M059J (cell line): Measurements from ENCODE around the gene DCBLD1. TPM values are rescaled to one million over a fixed set of nuclear protein-coding genes. Genes with fewer than 3 reads are reported as not detected.
"Not testable (repeated sequence)": the region's sequence is repeated elsewhere in the genome, so short reads cannot be mapped to it uniquely, and the experiment has no call there.

Experiments used
- DNase-seq: peaks from one replicate; pipeline ENCODE4 v3.0.0-alpha.2; 2012; ENCODE audit warnings: low read depth
- total RNA-seq: library from RNA; depleted of rRNA; stranded (reverse); fragments of >200 nt; shearing (Covaris generic); gene quantifications from 2 replicates; pipeline ENCODE4 v1.2.3, GENCODE V29; 2014

Gene DCBLD1
- total RNA-seq, 1 experiment from 2014 or later, result 51.6 TPM

DNA sequence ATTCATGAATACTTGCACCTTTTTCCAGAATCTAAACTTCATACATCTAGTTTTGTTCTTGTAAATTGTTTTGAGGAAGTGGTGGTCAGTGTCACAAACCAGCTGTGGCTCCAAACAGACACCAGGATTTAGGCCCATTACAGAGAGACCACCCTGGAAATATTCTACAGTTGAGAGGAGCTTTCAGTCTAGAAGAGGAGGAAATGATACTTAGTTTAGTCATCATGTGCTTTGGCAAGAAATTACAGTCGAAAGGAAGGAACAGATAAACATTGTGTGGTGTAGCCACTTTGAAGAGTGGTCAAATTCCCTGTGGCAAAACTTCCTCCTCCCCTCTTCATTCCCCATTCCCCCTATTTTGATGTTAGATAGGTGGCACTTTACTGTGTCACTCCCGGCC is 15.7 kb downstream of the DCBLD1 start:
- DNase-seq, result peak; percentile 84

DNA sequence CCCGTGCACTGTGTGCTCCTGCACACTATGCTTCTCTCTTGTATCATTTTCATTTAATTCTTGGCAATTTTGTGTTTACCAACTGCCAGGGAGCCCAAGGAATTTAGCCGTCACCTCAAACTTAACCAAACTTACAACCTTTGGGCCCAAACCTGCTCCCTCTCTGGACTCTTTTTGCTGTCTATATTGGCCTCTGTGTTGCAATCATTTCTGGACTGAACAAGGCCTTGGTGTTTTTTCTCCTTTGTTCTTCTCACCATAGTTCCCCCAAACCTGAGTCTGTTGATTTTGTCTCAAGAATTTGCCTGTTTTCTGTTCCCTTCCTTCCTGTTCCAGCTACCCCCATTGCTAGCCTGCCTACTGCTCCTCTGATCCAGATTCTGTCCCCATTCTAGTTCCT is 19.2 kb downstream of the DCBLD1 start:
- no peak for DNase-seq

DNA sequence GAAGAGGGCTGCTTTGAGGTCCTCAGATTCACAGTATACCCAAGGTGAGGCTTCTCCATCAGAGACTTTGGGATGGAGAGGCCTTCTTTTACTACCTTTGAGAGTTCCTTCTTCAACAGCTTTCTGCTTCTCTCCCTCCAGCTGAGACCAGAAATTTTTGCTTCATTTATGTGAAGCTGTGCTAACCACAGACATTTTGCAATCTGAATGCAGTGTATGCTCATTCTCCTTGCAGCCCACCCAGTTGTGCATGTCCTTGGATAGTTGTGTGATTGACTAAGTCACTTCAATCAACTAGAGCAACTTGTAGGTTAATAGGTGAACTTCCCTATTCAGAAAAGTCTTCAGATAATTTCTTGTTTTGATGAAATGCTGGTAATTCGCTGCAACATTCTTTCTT is 20.1 kb downstream of the DCBLD1 start:
- no peak for DNase-seq

DNA sequence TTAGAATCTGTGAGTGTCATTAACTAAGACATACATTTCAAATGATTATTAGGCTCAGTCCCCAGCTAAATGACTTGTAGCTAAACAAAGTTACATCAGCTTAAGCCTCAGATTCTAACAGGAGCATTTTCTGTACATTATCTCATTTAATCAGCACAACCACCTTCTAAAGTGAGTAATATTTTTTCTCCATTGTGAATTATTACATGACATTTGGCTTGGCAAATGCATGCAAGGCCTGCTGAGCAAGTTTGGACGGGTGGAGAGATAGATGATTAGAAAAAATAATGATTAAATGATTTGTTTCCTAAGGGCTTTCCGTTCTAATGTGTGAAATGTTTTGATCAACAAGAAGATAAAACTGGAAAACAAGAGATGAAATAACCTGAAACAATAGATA is 20.7 kb downstream of the DCBLD1 start:
- DNase-seq, result no peak

DNA sequence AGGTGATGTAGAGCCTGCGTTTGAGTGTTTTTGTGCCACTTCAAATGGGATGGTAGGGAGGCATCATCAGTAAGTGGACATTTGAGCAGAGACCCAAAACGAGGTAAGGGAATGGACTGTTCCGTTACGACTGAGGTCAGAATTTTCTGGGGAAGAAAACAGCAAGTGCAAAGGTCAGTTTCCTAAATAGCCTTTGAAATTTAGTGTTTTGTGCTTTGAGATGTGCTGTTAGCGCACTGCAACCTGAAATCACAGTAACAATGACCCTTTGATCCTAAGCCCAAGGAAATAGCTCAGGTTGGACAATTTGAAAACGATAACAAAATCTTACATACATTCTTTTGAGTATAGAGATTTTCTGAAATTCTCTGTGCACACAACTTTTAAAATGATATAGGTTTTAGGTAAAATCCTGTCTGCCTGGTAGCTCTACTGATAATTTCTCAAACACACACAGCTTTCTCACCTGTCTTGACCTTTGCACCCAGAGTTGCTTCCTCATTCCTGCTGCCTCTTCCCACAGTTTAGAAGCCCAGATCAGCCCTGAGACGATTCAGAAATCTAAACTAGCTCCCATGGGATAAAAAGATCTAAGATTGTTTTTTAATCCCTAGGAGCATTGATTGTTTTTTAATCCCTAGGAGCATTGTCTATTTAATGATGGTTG is 22.1 kb downstream of the DCBLD1 start:
- DNase-seq, result no peak

DNA sequence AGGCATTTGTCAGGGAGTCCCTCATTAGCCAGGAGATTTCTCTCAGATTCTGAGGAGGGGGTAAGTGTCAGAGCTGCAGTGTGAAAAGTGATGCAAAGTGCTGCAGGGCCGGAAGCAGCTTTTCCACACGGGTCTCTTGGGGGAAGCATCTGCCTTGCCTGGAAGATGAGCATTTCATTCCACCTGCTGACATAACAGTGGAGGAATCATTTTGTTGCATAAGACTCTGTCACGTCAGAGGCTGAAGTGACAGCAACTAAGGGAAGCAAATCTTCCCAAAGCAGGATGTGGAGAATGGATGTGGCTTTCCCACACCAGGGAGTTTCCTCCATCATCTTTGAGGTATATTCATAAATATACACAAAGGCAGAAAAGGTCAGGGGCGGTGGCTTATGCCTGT is 22.8 kb downstream of the DCBLD1 start:
- DNase-seq, result no peak

DNA sequence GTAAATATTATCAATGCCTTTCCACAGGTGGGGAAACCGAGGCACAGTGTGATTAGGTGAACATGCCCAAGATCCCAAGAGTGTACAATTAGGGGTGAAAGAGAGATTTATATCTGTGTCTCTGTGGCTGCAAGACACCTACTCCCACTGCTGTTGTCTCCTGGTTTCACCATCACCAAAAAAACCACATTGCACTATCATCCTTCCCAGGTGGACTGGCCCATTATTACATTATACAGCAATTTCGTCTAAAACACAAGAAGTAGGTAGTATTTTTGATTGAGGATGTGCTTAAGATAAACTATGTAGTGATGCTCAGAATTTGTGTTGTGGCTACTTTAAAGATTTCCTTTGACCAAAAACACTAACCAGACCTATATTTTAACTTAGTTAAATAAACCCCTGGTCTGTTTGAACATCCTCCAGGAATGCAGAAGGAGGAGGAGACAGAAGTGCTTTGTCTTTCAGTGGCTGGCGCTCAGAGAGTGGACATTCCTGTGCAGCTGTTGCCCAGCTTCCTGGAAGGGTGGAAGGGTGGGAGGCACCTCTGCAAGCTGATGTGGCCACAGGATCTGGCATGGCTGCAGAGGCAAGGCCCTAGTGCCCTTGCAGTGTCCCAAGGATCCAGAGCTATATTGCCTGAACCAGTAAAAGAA is 23.8 kb downstream of the DCBLD1 start:
- no peak for DNase-seq

DNA sequence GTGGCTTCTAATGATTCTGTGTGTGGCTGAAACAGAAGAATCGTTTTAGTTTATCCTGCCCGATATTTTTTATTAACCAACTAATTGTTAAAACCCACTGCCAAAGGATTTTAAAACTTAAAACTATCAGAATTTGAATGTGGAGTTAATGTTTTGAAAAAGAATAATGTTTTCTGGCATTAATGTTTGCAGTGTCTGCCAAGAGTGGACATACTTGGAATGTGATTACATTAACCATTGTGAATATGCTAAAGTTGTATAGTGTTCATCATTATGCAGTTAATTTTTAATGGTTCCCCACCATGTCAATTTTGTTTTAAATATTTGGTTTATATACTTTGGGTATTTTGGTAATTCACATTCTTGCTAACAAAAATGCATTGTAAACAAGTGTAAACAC is 24.4 kb downstream of the DCBLD1 start:
- no peak for DNase-seq

DNA sequence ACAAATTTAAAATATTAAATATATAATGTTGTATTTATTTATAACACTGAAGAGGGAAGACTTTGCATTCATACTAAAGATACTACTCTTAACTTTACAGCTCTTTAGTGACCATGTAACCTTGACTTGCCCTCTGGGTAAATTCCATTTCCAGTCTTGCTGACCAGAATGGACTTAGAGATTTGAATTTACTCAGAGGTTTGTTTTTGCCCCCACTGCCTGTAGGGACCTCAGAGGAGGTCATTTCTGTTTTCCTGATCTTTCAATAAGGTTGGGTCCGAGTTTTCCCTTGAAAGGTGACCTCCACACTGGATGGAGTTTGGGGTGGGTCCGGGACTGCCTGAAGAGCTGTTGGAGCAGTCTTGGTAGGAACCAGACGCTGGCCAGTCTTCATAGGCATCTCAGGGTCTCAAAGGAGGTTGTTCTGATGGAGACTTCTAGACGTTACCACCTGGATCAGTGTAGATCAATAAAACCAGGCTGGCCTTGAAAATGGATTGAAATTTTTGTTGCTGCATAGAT is 26.0 kb downstream of the DCBLD1 start:
- DNase-seq, result no peak

DNA sequence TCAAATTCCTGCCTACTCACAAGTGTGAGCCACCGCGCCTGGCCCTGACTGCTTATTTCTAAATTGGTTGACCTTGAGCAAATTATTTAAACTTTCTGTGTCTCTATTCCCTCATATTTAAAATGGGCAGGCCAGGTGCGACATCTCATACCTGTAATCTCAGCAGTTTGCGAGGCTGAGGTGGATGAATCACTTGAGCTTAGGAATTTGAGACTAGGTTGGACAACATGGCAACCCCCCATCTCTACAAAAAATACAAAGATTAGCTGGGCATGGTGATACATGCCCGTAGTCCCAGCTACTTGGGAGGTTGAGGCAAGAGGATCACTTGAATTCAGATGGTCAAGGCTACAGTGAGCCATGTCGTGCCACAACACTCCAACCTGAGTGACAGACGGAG is 26.5 kb downstream of the DCBLD1 start:
- DNase-seq, result no peak

DNA sequence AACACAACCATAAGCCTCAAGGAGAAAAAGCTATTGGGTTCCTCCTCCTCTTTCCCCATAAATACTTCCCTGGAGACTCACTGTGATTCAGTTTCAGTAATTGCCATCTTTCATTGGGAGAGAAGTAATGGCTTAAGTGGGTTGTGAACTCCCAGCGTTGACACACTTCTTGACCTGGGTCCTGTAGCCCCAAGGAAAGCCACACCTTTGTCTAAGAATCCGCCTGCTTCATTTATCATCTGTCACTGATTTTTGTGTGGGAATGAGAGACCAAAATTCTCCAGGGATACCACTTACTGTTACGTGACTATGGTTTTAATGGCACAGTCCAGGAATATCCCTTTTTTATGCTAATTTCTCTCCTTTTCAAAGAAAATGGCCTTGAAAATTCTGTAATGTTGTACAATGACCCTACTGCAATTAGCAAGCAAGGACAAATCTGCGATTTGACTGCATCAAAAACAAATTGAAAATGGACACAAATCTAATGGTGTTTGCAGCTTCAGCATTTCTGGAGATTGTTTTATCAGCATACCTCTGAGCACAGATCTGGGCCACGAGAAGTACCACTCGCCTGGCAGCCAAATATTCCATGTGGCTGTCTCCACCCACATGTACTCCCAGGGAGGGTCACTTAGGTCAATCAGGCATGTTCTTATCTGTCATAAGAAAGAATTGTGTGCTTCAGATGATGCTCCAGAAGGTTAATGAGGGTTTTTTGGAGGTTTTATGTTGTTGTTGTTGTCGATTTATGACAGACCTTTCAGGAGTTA is 29.8 kb downstream of the DCBLD1 start:
- DNase-seq, result peak; percentile 48

DNA sequence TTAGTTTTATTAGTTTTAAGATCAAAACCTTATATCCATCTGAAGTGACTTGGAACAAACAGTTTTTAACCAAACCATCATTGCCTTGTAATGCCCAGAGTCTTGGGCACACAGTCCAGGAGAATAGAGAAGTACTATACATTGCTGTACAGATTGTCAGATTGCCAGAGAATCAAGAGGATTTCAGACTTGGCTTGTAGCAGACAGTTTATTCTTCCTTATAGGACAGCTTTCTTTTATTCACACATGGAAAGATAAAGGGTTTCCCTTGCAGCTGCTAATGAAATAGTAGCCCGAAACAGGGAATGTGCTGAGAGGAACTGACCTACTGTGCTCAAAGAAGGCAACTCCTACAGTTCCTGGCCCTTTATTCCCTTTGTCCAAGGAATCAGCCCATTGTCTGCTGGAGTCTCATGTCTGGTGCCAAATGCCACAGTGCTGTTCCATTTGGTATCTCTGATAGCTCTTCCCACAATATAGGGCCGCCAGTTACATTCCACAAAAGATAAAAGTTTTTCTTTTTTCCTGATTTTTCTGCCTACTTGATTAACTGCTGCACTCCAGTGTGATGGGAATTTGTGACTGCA is 30.6 kb downstream of the DCBLD1 start:
- DNase-seq, result no peak

DNA sequence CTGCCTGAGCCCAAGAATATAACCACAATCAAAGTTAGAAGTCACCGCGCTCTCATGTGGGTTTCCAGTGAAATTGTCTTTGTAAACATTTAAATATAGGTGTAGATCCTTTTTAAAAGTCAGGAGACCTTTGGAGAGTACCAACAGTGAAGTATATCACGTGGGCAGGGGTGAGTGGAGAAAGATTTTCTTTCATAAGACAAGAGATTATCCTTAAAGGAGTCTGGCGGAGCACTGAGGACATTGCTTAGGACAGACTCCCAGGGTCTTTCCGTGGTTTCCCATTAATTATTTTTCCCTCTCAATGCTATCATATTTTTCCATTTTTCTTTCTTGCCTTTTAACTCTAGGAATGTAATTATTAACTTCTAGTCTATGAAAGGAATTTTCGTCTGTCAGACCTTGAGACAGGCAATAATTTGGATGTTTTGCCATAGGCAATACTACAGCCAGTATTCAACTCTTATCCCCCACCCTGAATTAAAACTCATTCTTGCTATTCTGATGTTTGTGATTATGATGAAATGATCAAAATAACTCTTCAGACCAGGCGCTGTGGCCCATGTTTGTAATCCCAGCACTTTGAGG is 31.4 kb downstream of the DCBLD1 start:
- DNase-seq, result no peak

DNA sequence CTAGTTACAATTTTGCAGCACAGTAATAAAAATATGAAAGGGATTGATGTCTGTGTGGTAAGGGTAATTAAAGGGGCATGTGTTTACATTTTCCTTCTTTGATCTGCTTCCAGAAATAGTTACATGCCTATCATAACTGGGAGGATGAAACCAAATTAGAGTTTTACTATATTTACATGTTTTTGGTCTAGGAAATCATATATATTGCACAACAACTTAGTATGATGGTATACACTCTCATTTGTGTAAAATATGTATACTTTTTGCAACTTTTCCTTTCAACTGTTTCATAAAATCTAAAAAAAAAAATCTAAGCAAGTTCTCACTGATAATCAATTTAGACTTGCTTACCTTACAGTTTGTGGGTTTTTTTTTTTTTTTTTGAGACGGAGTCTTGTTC is 32.2 kb downstream of the DCBLD1 start:
- DNase-seq, result no peak

DNA sequence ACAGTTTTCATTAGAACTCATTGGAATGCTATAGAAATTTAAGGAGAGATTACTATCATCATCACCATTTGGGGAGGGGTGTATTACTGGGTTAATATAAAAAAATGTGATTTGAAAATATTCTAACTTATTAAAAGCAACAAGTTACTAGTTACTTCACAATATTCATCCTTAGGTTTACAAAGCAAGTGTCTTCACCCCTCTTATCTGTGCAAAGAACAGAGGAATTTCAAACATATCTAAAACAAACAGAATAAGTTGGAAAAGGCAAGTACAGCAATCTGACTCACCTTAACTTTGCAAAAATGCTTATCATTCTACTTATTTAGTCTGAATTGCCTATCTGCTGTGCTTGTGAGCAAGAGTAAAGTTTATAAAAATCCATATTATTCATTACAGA is 32.9 kb downstream of the DCBLD1 start:
- DNase-seq, result no peak

DNA sequence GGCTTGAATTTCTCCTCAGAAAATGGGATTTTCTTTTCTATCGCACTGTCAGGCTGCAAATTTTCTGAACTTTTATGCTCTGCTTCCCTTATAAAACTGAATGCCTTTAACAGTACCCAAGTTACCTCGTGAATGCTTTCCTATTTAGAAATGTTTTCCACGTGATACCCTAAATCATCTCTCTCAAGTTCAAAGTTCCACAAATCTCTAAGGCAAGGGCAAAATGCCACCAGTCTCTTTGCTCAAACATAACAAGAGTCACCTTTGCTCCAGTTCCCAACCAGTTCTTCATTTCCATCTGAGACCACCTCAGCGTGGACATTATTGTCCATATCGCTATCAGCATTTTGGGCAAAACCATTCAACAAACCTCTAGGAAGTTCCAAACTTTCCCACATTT is 35.5 kb downstream of the DCBLD1 start:
- not testable (repeated sequence) for DNase-seq

DNA sequence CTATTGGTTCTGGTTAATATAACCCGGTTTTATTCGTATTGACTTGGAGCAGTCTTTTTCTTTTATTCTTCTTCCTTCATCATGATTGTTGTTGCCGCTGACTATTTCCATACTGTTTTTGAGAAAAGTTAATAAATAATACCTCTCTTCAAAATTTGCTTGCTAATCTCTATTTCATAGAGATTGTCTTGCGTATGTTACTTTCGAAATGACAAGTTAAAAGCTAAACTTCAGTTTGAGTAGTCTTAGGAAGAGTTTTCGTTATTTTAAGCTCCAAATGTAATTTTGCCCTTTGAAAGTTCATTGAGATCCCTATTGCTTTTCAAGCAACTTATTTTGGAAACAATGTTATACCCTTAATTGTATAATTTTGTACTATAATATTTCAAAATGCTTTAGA is 36.4 kb downstream of the DCBLD1 start:
- DNase-seq, result no peak

DNA sequence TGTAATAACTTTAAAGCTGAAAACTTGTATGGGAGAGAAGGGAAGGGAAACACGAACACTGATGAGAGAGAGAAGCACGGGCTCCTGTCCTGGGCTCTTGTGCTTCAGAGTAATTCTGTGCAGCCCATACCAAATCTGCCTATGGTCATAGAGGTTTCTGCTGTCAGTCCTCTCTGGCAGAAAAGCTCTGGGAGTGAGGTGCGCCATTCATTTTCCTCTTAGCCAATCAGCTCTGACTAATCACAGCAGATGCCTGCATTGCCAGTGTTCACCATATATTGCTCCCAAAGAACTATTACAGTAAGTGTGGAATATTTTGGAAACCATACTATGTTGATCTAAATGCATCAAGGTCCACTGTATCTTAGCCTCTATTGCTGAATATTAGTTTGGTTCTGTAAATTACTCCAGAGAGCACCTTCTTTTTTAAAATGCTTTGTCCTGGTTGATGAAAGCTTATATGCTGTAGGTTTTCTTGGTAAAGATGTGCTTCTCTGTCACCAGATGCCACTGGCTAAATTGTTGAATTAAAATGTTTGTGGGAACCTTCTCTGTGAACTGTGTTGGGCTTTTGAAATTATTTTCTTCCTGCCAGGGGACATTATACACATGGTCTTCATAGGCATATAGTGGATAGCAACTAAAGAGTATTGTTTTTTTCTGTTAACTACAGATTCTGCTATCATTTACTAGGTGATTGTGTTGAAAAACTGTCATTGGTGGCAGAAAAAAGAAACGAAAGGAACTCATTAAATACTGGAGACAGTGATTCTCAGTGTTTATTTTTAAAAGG is 38.3 kb downstream of the DCBLD1 start:
- DNase-seq, result no peak

DNA sequence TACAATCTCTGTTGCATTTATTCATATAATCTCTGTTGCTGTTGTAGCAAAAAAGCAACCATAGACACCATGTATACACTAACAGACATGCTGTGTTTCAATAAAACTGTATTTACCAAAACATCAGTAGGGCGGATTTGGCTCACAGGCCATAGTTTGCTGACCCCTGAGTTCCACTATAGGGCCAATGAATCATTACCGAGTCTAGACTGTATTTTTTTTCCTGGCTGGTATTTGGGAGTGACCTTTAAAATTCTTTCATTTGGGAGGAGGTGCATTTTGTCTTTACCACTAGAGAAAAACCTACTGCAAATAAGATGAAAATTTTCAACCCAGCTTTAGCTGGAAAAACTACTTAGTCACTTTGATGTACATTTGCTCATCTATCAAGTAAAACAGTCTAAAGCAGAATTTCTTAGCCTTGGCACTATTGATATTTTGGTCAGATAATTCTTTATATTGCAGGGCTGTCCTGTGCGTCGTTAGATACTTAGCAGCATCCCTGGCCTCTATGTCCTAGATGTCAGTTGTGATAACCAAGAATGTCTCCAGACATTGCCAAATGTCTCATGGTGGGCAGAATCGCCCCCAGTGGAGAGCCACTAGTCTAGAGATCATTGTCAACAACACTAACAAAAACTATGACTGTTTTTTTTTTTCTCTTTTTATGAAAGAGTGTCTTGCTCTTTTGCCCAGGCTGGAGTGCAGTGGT is 39.5 kb downstream of the DCBLD1 start:
- no peak for DNase-seq

DNA sequence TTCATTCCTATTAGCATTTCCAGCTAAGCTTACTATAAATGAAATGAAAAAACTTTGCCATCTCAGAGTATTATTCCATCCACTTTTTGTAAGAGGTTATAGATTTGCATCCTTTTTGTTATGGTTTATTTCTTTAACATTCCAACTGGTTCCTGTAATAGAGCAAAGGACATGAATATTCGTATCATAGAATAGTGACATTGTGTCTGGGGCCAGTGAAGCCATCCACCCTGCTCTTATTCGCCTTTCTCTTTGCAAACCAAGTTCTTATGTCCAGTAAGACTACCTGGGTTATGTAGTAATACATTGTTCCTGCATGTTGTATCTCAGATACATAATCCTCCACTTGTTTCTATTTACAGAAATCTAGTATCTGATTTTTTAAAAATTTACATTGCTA is 43.1 kb downstream of the DCBLD1 start:
- DNase-seq, result no peak
